Measurements from ENCODE around the gene UNK. TPM values are rescaled to one million over a fixed set of nuclear protein-coding genes. Genes with fewer than 3 reads are reported as not detected.

UNK gene
- total RNA-seq, 2 experiments from 2014 or later, result 21.8 to 24.7 TPM

DNA sequence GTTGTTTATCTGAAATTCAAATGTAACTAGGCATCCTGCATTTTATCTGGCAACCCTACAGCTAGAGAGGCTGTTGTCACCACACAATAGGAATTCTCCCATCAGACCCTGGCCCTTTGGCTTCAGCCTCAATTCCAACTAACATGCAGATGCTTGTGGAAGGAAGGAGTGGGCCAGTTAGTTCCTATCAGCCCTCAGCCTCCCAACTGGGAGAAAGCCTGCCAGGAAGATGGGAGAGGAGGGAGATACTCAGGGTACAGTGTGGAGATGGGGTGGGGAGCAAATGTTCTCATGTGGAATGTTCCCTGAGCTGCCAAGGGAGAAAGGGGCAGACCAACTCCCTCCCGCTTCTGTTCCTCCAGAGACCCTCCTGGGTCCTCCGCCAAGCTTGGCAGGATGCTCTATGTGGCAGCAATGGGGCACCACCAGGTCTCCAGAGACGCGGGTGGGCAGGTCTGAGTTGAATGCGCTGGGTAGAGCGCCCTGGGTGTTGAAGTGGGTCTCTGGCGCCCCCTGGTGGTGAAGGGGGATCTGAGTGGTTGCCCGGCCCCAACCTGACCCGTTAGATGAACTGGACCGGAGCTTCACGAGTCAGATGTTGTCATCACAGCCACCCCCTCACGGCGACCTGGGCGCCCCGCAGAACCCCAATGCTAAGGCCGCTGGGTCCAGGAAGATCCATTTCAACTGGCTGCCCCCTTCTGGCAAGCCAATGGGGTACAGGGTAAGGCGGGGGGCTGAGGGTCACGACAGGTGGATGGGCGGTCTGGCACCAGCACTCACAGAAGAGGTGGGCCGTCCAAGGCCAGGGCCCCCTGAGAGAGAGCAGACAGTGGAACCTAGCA, 34.8 kb upstream of the UNK start:
- intact Hi-C loops (cut with micrococcal nuclease), result loop anchor here (1.0 to 5.0 kb wide), 2 partner anchors 116 to 322 kb away; partner anchors contain the start of gene SMIM5
- ChIA-PET CTCF (interaction anchor here (0.6 to 10.9 kb wide), 49 partner anchors 9 to 533 kb away, joined by 3 to 438 read pairs (median 5); partner anchors contain the start of genes GALK1, RECQL5, SAP30BP and SMIM5), POLR2A (interaction anchor here (0.6 kb wide), 1 partner anchor 73 kb away, joined by 3 read pairs; no protein-coding TSS in a partner anchor)
- no peaks in the 10 kb centered on the region for H3K9me3 Mint-ChIP-seq
- H3K4me1 Mint-ChIP-seq (ENCODE audit: low read depth), result peaks cover 21% of the 10 kb centered on the region
- H3K27ac Mint-ChIP-seq, result no peak overlapping the region
- no peaks in the 10 kb centered on the region for H3K27me3 Mint-ChIP-seq
- H3K36me3 Mint-ChIP-seq, result no peaks in the 10 kb centered on the region
- H3K4me3 Mint-ChIP-seq, result peak overlapping the region; percentile 37
- peak; percentile 91 for DNase-seq

DNA sequence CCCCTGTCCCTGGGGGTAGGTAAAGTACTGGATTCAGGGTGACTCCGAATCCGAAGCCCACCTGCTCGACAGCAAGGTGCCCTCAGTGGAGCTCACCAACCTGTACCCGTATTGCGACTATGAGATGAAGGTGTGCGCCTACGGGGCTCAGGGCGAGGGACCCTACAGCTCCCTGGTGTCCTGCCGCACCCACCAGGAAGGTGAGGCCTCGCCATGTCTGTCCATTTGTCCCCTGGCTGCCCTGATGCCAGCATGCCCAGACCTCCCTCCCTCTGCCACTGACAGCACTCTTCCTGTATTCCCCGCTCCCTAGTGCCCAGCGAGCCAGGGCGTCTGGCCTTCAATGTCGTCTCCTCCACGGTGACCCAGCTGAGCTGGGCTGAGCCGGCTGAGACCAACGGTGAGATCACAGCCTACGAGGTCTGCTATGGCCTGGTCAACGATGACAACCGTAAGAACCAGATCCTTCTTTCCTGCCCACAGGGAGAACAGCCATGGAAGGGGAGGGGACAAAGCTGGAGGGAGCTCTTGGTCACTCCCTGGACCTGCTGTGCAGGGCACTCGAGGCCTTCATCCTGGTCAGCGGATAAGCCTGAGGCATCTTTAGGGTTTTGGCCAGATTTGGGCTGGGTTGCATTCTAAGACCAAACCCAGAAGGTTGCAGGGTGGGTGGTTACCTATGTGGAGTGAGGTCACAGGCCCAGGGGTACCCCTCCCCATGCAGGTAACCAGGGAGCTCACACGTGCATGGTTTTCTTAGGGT, 33.8 kb upstream of the UNK start:
- Mint-ChIP-seq H3K9me3 (no peaks in the 10 kb centered on the region), H3K27ac (no peak overlapping the region), H3K4me1 (ENCODE audit: low read depth) (peaks cover 23% of the 10 kb centered on the region), H3K4me3 (no peak overlapping the region), H3K36me3 (no peaks in the 10 kb centered on the region), H3K27me3 (no peaks in the 10 kb centered on the region)
- ChIA-PET CTCF (interaction anchor here (0.8 to 10.9 kb wide), 24 partner anchors 12 to 160 kb away, joined by 3 to 438 read pairs (median 8); partner anchors contain the start of genes GALK1, RECQL5, SAP30BP and SMIM5), POLR2A (no interaction called here)
- intact Hi-C loops (cut with micrococcal nuclease), result loop anchor here (1.0 to 5.0 kb wide), 2 partner anchors 118 to 324 kb away; partner anchors contain the start of gene SMIM5
- no peak for DNase-seq

DNA sequence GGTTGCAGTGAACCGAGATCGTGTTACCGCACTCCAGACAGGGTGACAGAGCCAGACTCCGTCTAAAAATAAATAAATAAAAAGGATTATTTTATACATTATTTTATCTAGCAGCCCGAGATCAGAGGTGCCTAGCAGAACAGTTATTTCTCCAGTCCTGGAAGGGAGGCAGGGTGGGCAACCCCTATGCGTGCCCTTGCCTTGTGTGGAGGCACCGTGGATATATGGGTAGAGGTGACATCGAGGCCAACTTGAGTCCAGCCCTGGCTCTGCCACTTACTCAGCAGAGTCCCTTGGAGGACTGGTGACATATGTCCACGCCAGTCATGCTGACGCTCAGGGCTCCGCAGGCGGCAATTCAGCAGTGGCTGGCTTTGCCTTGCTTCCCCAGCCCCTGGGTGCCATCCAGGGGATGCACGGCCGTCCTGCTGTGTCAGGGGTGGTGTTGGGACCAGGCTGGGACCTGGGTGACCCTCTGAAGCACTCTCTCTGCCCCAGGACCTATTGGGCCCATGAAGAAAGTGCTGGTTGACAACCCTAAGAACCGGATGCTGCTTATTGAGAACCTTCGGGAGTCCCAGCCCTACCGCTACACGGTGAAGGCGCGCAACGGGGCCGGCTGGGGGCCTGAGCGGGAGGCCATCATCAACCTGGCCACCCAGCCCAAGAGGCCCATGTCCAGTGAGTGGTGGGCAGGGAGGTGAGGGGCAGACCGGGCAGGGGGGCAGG, 32.8 kb upstream of the UNK start:
- Mint-ChIP-seq H3K4me1 (ENCODE audit: low read depth) (peaks cover 23% of the 10 kb centered on the region), H3K9me3 (no peaks in the 10 kb centered on the region), H3K36me3 (no peaks in the 10 kb centered on the region), H3K4me3 (no peak overlapping the region), H3K27ac (no peak overlapping the region), H3K27me3 (no peaks in the 10 kb centered on the region)
- no peak for DNase-seq
- ChIA-PET CTCF (interaction anchor here (0.8 to 10.9 kb wide), 9 partner anchors 12 to 131 kb away, joined by 3 to 438 read pairs (median 25); partner anchors contain the start of genes GALK1, RECQL5, SAP30BP and SMIM5), POLR2A (no interaction called here)
- intact Hi-C loops (cut with micrococcal nuclease), result loop anchor here (5.0 kb wide), 1 partner anchor 325 kb away; no protein-coding TSS in a partner anchor

DNA sequence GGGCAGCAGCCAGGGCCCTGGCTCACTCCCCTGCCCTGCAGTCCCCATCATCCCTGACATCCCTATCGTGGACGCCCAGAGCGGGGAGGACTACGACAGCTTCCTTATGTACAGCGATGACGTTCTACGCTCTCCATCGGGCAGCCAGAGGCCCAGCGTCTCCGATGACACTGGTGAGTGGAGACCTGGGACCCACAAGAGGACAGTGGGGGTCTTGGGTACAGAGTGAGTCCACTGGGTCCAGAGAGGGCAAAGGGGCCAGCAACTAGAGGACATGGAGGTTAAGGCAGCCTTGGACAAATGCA, 32.2 kb upstream of the UNK start:
- no peak overlapping the region for H3K4me3 Mint-ChIP-seq
- intact Hi-C loops (cut with micrococcal nuclease), result loop anchor here (5.0 kb wide), 1 partner anchor 325 kb away; no protein-coding TSS in a partner anchor
- H3K27ac Mint-ChIP-seq, result no peak overlapping the region
- H3K4me1 Mint-ChIP-seq (ENCODE audit: low read depth), result peaks cover 23% of the 10 kb centered on the region
- no peaks in the 10 kb centered on the region for H3K36me3 Mint-ChIP-seq
- DNase-seq, result no peak
- ChIA-PET CTCF (interaction anchor here (1.3 to 10.9 kb wide), 16 partner anchors 12 to 127 kb away, joined by 3 to 438 read pairs (median 13); partner anchors contain the start of genes GALK1, RECQL5, SAP30BP and SMIM5), POLR2A (interaction anchor here (1.2 to 1.8 kb wide), 2 partner anchors 13 to 79 kb away, joined by 3 to 18 read pairs; partner anchors contain the start of gene GALK1)
- no peaks in the 10 kb centered on the region for H3K27me3 Mint-ChIP-seq
- no peaks in the 10 kb centered on the region for H3K9me3 Mint-ChIP-seq

DNA sequence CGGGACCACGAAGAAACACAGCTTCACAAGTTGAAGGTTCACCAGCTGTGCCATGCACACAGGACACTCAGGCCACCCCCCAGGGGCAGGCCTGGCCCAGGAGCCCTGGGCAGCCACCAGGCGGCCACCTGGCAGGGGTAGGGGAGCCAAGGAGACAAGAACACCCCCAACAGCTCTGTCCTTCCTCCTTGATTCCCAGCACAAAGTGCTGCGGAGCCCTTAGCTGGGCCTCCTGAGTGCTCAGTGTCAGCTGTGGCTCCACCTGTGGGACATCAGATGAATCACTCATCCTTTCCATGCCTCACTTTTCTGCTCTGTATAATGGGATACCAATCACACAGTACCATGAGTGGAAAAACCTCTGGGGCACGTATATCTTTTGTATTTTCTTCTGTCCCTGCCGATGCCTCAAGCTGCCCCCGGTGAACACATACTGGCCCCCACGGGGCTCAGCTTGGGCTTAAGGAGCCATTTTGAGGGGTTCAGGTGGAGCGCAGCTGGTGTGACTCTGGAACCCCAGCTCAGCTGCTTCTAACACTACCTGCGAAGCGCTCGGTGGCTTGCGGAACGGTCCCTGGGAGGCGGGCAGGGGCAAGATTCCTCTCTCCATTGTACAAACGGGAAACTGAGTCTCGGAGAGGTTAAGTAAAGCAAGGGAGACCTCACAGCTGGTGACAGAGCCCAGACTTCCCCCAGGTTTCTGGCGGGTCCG, 31.6 kb upstream of the UNK start:
- peaks cover 20% of the 10 kb centered on the region for H3K4me1 Mint-ChIP-seq (ENCODE audit: low read depth)
- no peaks in the 10 kb centered on the region for H3K36me3 Mint-ChIP-seq
- peak; percentile 15 for DNase-seq
- H3K27ac Mint-ChIP-seq, result no peak overlapping the region
- no peaks in the 10 kb centered on the region for H3K9me3 Mint-ChIP-seq
- intact Hi-C loops (cut with micrococcal nuclease), result loop anchor here (5.0 kb wide), 1 partner anchor 326 kb away; no protein-coding TSS in a partner anchor
- ChIA-PET CTCF (interaction anchor here (0.6 to 10.9 kb wide), 75 partner anchors 9 to 639 kb away, joined by 3 to 438 read pairs (median 5); partner anchors contain the start of genes GALK1, ITGB4, MIF4GD and RECQL5), POLR2A (interaction anchor here (1.1 to 1.8 kb wide), 9 partner anchors 12 to 102 kb away, joined by 3 to 18 read pairs (median 5); partner anchors contain the start of genes GALK1, RECQL5 and WBP2)
- H3K4me3 Mint-ChIP-seq, result peak overlapping the region; percentile 45
- no peaks in the 10 kb centered on the region for H3K27me3 Mint-ChIP-seq

DNA sequence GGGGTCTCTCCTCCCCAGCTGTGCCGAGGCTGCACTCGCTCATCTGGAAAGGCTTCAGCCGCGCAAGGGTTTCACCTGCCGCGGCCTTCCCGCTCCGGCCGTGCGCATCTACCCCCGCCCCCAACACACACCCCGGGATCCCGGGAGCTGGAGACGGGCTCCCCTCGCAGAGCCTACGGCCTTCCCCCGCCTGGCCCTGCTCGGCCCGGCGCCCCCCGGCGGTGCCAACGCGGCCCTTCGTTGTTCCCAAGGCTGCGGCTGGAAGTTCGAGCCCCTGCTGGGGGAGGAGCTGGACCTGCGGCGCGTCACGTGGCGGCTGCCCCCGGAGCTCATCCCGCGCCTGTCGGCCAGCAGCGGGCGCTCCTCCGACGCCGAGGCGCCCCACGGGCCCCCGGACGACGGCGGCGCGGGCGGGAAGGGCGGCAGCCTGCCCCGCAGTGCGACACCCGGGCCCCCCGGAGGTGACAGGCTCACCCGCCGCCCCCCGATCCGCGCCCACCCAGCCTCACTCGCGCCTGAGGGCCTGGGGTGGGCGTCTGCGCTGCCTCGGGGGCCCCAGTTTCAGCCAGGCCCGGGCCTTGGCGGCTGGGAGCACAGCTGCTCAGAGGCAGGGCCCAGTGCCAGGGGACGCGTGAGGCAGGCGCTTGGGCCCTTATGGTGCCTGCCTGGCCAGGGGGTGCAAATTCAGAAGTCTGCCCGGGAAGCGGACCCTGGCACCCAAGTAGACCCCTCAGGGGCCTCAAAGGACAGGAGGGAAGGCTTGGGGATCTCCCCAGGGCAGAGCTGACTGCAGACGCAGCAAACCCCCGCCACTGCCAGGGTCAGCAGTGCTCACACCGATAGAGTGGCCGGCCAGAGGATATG, 30.9 kb upstream of the UNK start:
- H3K27ac Mint-ChIP-seq, result no peak overlapping the region
- intact Hi-C loops (cut with micrococcal nuclease), result loop anchor here (5.0 kb wide), 1 partner anchor 326 kb away; no protein-coding TSS in a partner anchor
- H3K4me3 Mint-ChIP-seq, result peak overlapping the region; percentile 45
- no peaks in the 10 kb centered on the region for H3K9me3 Mint-ChIP-seq
- H3K4me1 Mint-ChIP-seq (ENCODE audit: low read depth), result peaks cover 20% of the 10 kb centered on the region
- DNase-seq, result peak; percentile 76
- POLR2A ChIA-PET, result interaction anchor here (0.5 to 1.8 kb wide), 10 partner anchors 11 to 102 kb away, joined by 3 to 18 read pairs (median 5); partner anchors contain the start of genes GALK1, RECQL5 and WBP2
- H3K27me3 Mint-ChIP-seq, result no peaks in the 10 kb centered on the region
- no peaks in the 10 kb centered on the region for H3K36me3 Mint-ChIP-seq
- CTCF ChIA-PET, result interaction anchor here (0.6 to 10.9 kb wide), 77 partner anchors 10 to 640 kb away, joined by 3 to 438 read pairs (median 5); partner anchors contain the start of genes GALK1, ITGB4, MIF4GD and RECQL5

DNA sequence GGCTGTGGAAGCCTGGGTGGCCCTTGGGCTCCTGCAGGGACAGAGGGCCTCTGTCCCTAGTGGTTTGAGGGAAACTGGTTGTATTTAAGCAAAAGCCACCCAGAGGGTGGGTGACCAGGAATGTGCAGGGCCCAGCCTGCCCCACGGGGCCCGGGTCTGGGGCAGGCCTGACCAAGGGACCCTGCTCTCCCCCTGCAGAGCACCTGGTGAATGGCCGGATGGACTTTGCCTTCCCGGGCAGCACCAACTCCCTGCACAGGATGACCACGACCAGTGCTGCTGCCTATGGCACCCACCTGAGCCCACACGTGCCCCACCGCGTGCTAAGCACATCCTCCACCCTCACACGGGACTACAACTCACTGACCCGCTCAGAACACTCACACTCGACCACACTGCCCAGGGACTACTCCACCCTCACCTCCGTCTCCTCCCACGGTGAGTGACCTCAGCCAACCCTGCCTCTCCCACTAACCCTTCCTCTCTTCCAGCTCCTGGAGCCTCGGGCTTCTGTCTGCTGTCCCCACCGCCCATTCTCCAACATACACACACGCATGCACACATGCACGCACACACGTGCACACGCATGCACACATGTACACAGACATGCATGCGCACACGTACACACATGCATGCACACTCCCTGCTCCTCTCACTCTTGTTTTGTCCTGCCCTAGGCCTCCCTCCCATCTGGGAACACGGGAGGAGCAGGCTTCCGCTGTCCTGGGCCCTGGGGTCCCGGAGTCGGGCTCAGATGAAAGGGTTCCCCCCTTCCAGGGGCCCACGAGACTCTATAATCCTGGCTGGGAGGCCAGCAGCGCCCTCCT, 30.0 kb upstream of the UNK start:
- H3K36me3 Mint-ChIP-seq, result peaks cover 1% of the 10 kb centered on the region
- DNase-seq, result no peak
- H3K27ac Mint-ChIP-seq, result peak overlapping the region; percentile 15
- POLR2A ChIA-PET, result interaction anchor here (1.3 to 1.8 kb wide), 6 partner anchors 18 to 88 kb away, joined by 4 to 14 read pairs (median 5); partner anchors contain the start of gene RECQL5
- H3K27me3 Mint-ChIP-seq, result no peaks in the 10 kb centered on the region
- CTCF ChIA-PET, result interaction anchor here (1.3 to 10.9 kb wide), 30 partner anchors 9 to 360 kb away, joined by 3 to 438 read pairs (median 8); partner anchors contain the start of genes GALK1, RECQL5, SAP30BP and SMIM5
- H3K4me1 Mint-ChIP-seq (ENCODE audit: low read depth), result peaks cover 20% of the 10 kb centered on the region
- H3K4me3 Mint-ChIP-seq, result peak overlapping the region; percentile 24
- H3K9me3 Mint-ChIP-seq, result no peaks in the 10 kb centered on the region
- intact Hi-C loops (cut with micrococcal nuclease), result loop anchor here (5.0 kb wide), 1 partner anchor 327 kb away; no protein-coding TSS in a partner anchor

DNA sequence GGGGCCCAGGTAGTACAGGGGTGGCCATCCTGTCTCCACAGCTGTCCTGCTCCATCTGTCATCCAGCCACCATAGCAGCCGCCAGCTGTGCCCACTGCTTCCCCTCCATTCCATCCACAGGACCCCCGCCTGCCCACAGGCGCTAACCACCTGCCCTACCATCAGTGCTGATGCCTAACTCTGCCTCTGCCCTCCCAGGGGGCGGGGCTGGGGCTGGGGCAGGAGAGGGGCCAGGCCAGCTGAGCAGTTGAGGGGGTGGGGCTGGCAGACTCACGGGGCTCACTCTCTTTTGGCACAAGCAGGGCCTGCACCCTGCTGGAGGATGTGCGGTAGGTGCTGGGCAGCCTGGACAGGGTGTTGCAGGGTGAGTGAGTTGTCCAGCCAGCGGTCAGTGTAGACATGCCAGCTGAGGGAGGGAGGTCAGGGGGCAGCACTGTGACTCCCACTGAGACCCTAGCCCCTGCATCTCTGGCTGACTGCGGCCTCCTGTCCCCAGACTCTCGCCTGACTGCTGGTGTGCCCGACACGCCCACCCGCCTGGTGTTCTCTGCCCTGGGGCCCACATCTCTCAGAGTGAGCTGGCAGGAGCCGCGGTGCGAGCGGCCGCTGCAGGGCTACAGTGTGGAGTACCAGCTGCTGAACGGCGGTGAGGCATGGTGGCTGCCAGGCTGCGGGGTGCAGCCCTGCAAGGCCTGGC, 29.3 kb upstream of the UNK start:
- no peak overlapping the region for H3K27ac Mint-ChIP-seq
- no peaks in the 10 kb centered on the region for H3K27me3 Mint-ChIP-seq
- ChIA-PET POLR2A (interaction anchor here (1.5 kb wide), 1 partner anchor 21 kb away, joined by 4 read pairs; no protein-coding TSS in a partner anchor), CTCF (interaction anchor here (1.3 to 3.3 kb wide), 8 partner anchors 8 to 123 kb away, joined by 3 to 39 read pairs (median 8); partner anchors contain the start of gene GALK1)
- no peaks in the 10 kb centered on the region for H3K9me3 Mint-ChIP-seq
- H3K4me1 Mint-ChIP-seq (ENCODE audit: low read depth), result peaks cover 15% of the 10 kb centered on the region
- H3K4me3 Mint-ChIP-seq, result no peak overlapping the region
- DNase-seq, result peak; percentile 21
- H3K36me3 Mint-ChIP-seq, result peaks cover 1% of the 10 kb centered on the region
- intact Hi-C loops (cut with micrococcal nuclease), result no loop called here

Data from activated CD4-positive, alpha-beta memory T cell treated with anti-CD3 and anti-CD28 coated beads for 36 hours (primary cell).